Rectal smooth muscle tissue (tissue), 1 donor: ENCODE measurements around the gene CCS.
"Not testable (repeated sequence)": the region's sequence is repeated elsewhere in the genome, so short reads cannot be mapped to it uniquely, and the experiment has no call there.

Experiments
- H3K27ac ChIP-seq: one replicate; pipeline ENCODE4 v1.7.0; 2013; ENCODE audit warnings: low read depth, low read length, inconsistent platforms
- H3K27me3 ChIP-seq: one replicate; pipeline ENCODE4 v1.7.0; 2013; ENCODE audit warnings: low read length; ENCODE audit not compliant: control insufficient read depth, insufficient read depth
- H3K36me3 ChIP-seq: one replicate; pipeline ENCODE4 v1.7.0; 2013; ENCODE audit warnings: low read length; ENCODE audit not compliant: control insufficient read depth, insufficient read depth
- H3K4me1 ChIP-seq: one replicate; pipeline ENCODE4 v1.7.0; 2013; ENCODE audit warnings: low read length; ENCODE audit not compliant: control insufficient read depth, insufficient read depth
- H3K4me3 ChIP-seq: one replicate; pipeline ENCODE4 v1.7.0; 2013; ENCODE audit warnings: low read length
- H3K9ac ChIP-seq: one replicate; pipeline ENCODE4 v1.7.0; 2013; ENCODE audit warnings: low read length

CCS gene

GRCh38 chr11:66585447-66585846 lies 7.5 kb upstream of the CCS start:
- not testable (repeated sequence) for H3K9ac ChIP-seq, H3K36me3 ChIP-seq, H3K27me3 ChIP-seq, H3K4me3 ChIP-seq, H3K4me1 ChIP-seq, H3K27ac ChIP-seq

GRCh38 chr11:66586136-66586535 lies 6.8 kb upstream of the CCS start:
- no peak overlapping the region for H3K27ac ChIP-seq
- H3K9ac ChIP-seq = no peak overlapping the region
- no peaks in the 10 kb centered on the region for H3K27me3 ChIP-seq
- no peak overlapping the region for H3K4me3 ChIP-seq
- H3K36me3 ChIP-seq = no peaks in the 10 kb centered on the region
- no peaks in the 10 kb centered on the region for H3K4me1 ChIP-seq

GRCh38 chr11:66589315-66589714 lies 3.7 kb upstream of the CCS start:
- H3K9ac ChIP-seq, H3K36me3 ChIP-seq, H3K27ac ChIP-seq, H3K27me3 ChIP-seq, H3K4me1 ChIP-seq, H3K4me3 ChIP-seq: not testable (repeated sequence)

DNA sequence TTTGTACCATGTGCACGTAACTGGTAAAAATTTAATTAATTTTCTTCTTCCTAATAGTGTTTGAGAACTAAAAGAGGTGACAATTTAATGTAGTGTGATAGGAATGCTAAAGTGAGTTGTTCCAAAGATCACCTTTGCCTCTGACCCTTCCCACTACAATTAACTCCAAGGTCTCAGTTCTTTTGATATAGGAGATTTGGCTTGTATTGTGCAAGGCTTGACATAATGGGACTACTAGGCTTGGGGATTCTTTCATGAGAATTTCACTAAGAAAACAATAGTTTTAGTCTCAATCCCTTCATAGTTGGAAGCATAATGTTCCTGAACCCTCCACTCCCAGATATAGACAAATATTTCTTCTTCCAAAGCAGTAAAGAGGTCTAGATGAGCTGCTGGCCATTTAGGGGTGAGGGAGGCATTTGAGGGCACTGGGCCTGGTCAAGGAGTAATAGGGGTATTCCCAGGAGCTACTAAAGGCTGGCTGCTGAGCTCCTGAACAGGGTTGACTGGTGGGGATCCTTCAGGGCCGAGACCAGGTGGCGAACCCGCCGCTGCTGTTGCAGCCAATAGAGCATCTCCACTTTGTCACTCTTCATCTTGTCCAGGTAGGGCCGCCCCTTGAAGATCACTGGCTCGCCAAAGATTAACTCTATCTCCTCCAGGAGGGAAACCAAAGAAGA lies 2.8 kb upstream of the CCS start:
- H3K36me3 ChIP-seq = no peaks in the 10 kb centered on the region
- H3K9ac ChIP-seq = no peak overlapping the region
- no peak overlapping the region for H3K4me3 ChIP-seq

DNA sequence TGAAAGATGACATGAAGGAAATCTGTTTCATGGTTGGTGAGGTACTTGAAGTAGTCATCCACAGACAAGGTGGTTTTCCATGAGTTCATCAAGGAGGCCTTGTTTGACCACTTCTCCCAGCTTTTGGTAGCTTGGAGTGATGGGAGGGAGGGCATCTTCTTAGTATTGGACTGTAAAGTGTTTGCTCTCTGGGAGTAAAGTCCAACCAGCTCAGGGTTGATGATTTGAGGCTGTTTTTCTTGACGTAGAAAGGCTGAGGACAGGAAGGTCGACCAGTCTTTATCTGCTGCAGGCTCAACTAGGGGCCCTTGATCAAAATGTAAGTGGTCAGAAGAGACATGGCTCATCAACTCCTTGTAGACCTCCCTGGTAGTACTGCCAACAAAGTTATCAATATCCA lies 1.8 kb upstream of the CCS start:
- no peak overlapping the region for H3K4me3 ChIP-seq
- no peak overlapping the region for H3K9ac ChIP-seq

More for the DNA sequence above, 2.8 kb upstream of the CCS start:
- no peaks in the 10 kb centered on the region for H3K27me3 ChIP-seq
- peaks cover 9% of the 10 kb centered on the region for H3K4me1 ChIP-seq
- no peak overlapping the region for H3K27ac ChIP-seq

GRCh38 chr11:66593303-66593635 lies 284 bp downstream of the CCS start:
- no peaks in the 10 kb centered on the region for H3K36me3 ChIP-seq
- peak overlapping the region; percentile 84 for H3K27ac ChIP-seq
- H3K9ac ChIP-seq = peak overlapping the region; percentile 58
- no peaks in the 10 kb centered on the region for H3K27me3 ChIP-seq
- peaks cover 14% of the 10 kb centered on the region for H3K4me1 ChIP-seq
- H3K4me3 ChIP-seq = peak overlapping the region; percentile 82

More for the DNA sequence above, 1.8 kb upstream of the CCS start:
- Histone ChIP-seq H3K36me3 (no peaks in the 10 kb centered on the region), H3K4me1 (peaks cover 14% of the 10 kb centered on the region), H3K27me3 (no peaks in the 10 kb centered on the region), H3K27ac (no peak overlapping the region)

GRCh38 chr11:66593650-66594049 lies 665 bp downstream of the CCS start:
- Histone ChIP-seq H3K4me1 (peaks cover 14% of the 10 kb centered on the region), H3K27ac (peak overlapping the region; percentile 84), H3K4me3 (peak overlapping the region; percentile 82), H3K36me3 (no peaks in the 10 kb centered on the region), H3K9ac (peak overlapping the region; percentile 58), H3K27me3 (no peaks in the 10 kb centered on the region)

GRCh38 chr11:66595245-66595904 lies 2.4 kb downstream of the CCS start:
- Histone ChIP-seq H3K27me3 (no peaks in the 10 kb centered on the region), H3K4me3 (no peak overlapping the region), H3K36me3 (peaks cover 2% of the 10 kb centered on the region), H3K4me1 (peaks cover 14% of the 10 kb centered on the region), H3K9ac (no peak overlapping the region), H3K27ac (peak overlapping the region; percentile 46)

DNA sequence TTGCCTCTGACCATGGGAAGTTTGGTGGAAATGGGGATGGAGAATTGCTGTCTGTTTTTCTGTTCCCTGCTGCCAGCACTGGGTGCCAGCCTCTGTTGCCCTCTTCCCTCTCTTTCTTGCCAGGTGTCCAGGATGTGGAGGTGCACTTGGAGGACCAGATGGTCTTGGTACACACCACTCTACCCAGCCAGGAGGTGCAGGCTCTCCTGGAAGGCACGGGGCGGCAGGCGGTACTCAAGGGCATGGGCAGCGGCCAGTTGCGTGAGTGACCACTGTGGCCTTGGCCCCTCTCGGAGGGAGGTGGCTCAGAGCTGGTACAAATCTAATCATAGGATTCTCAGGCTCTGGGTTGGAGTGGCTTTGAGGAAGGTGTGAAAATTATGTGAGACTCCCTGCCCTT lies 6.0 kb downstream of the CCS start:
- H3K27ac ChIP-seq = no peak overlapping the region
- H3K27me3 ChIP-seq = no peaks in the 10 kb centered on the region
- H3K9ac ChIP-seq = no peak overlapping the region
- peaks cover 3% of the 10 kb centered on the region for H3K36me3 ChIP-seq
- no peak overlapping the region for H3K4me3 ChIP-seq
- peaks cover 9% of the 10 kb centered on the region for H3K4me1 ChIP-seq

DNA sequence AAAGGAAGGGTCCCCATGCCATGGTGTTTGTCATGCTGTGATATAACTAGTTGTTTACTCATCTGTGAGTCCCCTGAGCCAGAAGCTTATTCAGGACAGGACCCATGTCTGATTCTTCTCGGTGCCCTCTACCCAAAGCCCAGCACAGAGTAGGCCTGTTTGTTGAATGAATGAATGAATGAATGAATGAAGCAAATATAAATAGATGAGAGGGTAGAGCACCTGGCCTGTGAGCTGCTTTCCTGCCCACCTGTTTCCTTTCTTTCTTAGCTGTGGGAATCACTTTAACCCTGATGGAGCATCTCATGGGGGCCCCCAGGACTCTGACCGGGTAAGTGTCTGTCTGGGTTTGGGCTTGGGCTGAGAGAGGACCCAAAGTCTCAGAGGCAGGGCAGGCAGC lies 7.2 kb downstream of the CCS start:
- peaks cover 5% of the 10 kb centered on the region for H3K4me1 ChIP-seq
- H3K27ac ChIP-seq = no peak overlapping the region
- H3K27me3 ChIP-seq = no peaks in the 10 kb centered on the region
- H3K4me3 ChIP-seq = no peak overlapping the region
- peaks cover 4% of the 10 kb centered on the region for H3K36me3 ChIP-seq
- no peak overlapping the region for H3K9ac ChIP-seq

- no peak overlapping the region for H3K27ac ChIP-seq
- H3K4me3 ChIP-seq = no peak overlapping the region
- H3K9ac ChIP-seq = no peak overlapping the region
- H3K4me1 ChIP-seq = peaks cover under 1% of the 10 kb centered on the region
- H3K27me3 ChIP-seq = no peaks in the 10 kb centered on the region
- peaks cover 8% of the 10 kb centered on the region for H3K36me3 ChIP-seq
These were observed 7.7 kb downstream of the CCS start for GRCh38 chr11:66600631-66601233.

GRCh38 chr11:66603072-66603471 lies 10.1 kb downstream of the CCS start:
- Histone ChIP-seq H3K36me3 (peaks cover 8% of the 10 kb centered on the region), H3K4me3 (no peak overlapping the region), H3K27ac (no peak overlapping the region), H3K4me1 (peaks cover 7% of the 10 kb centered on the region), H3K9ac (no peak overlapping the region), H3K27me3 (no peaks in the 10 kb centered on the region)

DNA sequence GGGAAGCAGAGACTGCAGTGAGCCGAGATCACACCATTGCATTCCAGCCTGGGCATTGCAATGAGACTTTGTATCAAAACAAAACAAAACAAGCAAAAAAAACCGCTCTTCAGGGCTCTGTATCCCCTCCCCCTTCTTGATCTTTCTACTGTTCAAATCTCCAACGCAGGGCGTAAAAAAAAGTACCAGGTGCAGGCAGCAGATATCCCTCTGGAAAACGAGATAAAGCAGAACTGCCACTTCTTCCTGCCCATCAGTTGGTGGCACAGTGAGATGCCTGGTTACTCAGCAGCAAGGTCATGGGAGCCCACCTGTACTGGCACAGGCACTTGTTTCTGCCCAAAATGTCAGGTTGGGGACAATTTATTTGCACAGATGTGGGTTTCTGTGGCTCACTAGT lies 11.2 kb downstream of the CCS start:
- H3K4me3 ChIP-seq = no peak overlapping the region
- peaks cover 10% of the 10 kb centered on the region for H3K4me1 ChIP-seq
- H3K9ac ChIP-seq = no peak overlapping the region
- no peak overlapping the region for H3K27ac ChIP-seq
- no peaks in the 10 kb centered on the region for H3K27me3 ChIP-seq
- H3K36me3 ChIP-seq = peaks cover 8% of the 10 kb centered on the region
